ENCODE data around the gene CYP27A1.

CYP27A1 gene

DNA sequence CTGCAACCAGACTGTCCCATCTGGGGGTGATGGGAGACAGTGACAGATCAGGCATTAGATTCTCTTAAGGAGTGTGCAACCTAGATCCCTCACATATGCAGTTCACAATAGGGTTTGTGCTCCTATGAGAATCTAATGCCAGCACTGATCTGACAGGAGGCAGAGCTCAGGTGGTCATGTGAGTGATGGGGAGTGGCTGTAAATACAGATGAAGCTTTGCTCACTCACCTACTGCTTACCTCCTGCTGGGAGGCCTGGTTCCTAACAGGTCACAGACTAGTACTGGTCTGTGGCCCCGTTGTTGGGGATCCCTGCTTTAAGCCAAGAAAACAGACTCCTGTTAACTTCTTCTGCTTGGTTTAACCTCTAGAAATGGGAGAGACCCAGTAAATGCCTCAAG is 3.2 kb downstream of the CYP27A1 start:
- no peak overlapping the region for H3K4me3 ChIP-seq (ENCODE audit: low read depth, low read length)
- DNase-seq (ENCODE audit: low read depth), result no peak
- TF ChIP-seq, protein P1, sequence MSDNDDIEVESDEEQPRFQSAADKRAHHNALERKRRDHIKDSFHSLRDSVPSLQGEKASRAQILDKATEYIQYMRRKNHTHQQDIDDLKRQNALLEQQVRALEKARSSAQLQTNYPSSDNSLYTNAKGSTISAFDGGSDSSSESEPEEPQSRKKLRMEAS (IDR thresholded peaks at IDR 0.05; ENCODE audit: low read depth, low read length), result no peak
- no peak for TF ChIP-seq POLR2A (IDR thresholded peaks at IDR 0.05; ENCODE audit: extremely low read depth, insufficient read length)
- TF ChIP-seq, protein P2, sequence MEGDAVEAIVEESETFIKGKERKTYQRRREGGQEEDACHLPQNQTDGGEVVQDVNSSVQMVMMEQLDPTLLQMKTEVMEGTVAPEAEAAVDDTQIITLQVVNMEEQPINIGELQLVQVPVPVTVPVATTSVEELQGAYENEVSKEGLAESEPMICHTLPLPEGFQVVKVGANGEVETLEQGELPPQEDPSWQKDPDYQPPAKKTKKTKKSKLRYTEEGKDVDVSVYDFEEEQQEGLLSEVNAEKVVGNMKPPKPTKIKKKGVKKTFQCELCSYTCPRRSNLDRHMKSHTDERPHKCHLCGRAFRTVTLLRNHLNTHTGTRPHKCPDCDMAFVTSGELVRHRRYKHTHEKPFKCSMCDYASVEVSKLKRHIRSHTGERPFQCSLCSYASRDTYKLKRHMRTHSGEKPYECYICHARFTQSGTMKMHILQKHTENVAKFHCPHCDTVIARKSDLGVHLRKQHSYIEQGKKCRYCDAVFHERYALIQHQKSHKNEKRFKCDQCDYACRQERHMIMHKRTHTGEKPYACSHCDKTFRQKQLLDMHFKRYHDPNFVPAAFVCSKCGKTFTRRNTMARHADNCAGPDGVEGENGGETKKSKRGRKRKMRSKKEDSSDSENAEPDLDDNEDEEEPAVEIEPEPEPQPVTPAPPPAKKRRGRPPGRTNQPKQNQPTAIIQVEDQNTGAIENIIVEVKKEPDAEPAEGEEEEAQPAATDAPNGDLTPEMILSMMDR (IDR thresholded peaks at IDR 0.05; ENCODE audit: low read depth, low read length), result no peak
- no peak for TF ChIP-seq MYC (IDR thresholded peaks at IDR 0.05; ENCODE audit: low read depth, low read length)

DNA sequence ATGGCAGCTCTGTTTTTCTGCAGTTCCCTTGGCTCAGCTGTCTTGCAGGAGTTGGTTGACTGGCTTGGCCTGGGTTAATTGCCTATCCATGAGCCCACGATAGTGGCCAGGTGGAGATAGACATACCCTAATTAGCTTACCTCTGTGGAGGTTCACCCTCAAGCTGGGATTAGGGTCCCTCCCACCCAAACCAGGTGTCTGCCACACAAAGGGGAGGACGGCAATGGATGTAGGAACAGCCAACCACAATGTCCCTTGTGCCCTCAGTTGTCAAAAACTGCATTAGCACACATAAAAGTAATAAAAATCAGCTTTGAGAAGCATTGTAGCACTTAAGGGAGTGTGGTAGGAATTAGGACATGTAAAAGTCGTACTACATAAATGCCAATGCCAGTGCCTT is 4.2 kb downstream of the CYP27A1 start:
- TF ChIP-seq POLR2A (IDR thresholded peaks at IDR 0.05; ENCODE audit: extremely low read depth, insufficient read length), result no peak
- TF ChIP-seq, protein P1 (IDR thresholded peaks at IDR 0.05; ENCODE audit: low read depth, low read length), result no peak
- TF ChIP-seq MYC (IDR thresholded peaks at IDR 0.05; ENCODE audit: low read depth, low read length), result no peak
- TF ChIP-seq, protein P2 (IDR thresholded peaks at IDR 0.05; ENCODE audit: low read depth, low read length), result no peak
- no peak for DNase-seq (ENCODE audit: low read depth)
- H3K4me3 ChIP-seq (ENCODE audit: low read depth, low read length), result no peak overlapping the region

DNA sequence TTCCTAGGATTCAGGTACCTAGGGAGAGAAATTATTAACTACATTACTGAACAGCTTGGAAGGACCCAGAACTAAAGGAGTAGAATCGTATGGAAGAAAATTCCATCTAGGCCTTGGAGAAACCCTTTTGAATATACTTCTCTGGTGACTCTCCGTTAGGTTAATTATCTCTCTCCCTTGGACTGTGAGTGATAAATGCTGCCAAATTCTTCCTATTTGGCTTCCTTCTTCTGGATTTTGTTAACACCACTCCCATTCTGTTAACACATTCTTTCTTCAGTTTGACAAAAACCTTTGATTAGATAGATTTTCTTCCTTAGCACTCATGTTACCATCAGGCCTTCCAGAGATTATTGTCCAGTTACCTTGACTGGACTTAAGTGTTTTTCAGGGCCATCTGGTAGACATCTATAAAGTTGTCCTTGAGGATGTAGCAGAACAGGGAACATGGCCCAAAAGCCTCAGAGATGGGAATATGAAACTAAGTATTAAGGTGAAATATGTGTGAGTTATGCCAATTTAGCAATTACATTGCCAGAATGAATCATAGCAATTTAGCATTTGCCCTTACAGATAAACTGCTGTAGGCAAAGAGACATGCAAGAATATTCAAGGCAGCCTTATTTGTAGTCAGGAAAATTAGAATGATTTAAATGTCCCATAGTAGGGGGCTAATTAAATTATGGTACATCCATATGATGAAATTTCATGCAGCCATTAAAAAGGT is 6.7 kb downstream of the CYP27A1 start:
- no peak for DNase-seq (ENCODE audit: low read depth)
- TF ChIP-seq POLR2A (IDR thresholded peaks at IDR 0.05; ENCODE audit: extremely low read depth, insufficient read length) (no peak), MYC (IDR thresholded peaks at IDR 0.05; ENCODE audit: low read depth, low read length) (no peak)
- TF ChIP-seq, protein P2 (IDR thresholded peaks at IDR 0.05; ENCODE audit: low read depth, low read length), result no peak
- TF ChIP-seq, protein P1 (IDR thresholded peaks at IDR 0.05; ENCODE audit: low read depth, low read length), result no peak
- H3K4me3 ChIP-seq (ENCODE audit: low read depth, low read length), result no peak overlapping the region

DNA sequence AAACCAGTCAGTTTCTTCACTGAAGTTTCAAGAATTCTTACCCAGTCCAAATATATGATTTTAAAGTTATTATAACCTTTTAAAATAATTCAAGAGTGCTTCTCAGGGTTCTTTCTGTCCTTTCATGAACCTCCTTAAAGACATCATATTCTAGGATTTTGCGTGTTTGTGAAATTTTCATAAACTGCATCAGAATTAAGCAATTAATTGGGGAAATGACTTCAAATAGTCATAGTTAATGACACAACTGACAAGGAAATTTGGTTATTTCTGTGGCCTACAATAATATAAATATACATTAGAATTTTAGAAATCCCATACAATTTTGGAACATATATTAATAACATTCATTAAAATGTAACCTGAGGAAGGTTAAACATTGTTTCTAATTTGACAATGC is 10.5 kb downstream of the CYP27A1 start:
- DNase-seq (ENCODE audit: low read depth), result no peak
- no peak for TF ChIP-seq MYC (IDR thresholded peaks at IDR 0.05; ENCODE audit: low read depth, low read length)
- TF ChIP-seq, protein P2 (IDR thresholded peaks at IDR 0.05; ENCODE audit: low read depth, low read length), result no peak
- no peak for TF ChIP-seq POLR2A (IDR thresholded peaks at IDR 0.05; ENCODE audit: extremely low read depth, insufficient read length)
- TF ChIP-seq, protein P1 (IDR thresholded peaks at IDR 0.05; ENCODE audit: low read depth, low read length), result no peak

DNA sequence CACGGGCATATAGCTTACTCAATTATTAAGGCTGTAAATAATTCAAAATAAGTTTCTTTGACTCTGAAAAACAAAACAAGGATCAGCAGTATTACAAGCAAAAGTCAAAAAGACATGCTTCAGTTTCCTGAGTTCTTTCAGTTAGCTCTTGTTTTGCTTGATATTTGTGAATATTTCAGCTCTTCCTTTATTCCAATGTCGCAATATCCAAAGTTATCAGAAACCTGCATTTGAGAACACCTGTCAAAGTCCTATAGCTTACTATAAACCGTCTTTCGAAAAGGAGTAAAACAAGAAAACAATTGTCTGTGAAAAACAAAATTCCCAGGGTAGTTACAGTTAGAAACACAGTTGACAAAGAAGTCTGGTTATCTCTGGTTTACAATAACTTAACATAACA is 14.7 kb downstream of the CYP27A1 start:
- H3K4me3 ChIP-seq (ENCODE audit: low read depth, low read length), result no peak overlapping the region
- TF ChIP-seq MYC (IDR thresholded peaks at IDR 0.05; ENCODE audit: low read depth, low read length), result no peak

More for the DNA sequence above, 10.5 kb downstream of the CYP27A1 start:
- H3K4me3 ChIP-seq (ENCODE audit: low read depth, low read length), result no peak overlapping the region

DNA sequence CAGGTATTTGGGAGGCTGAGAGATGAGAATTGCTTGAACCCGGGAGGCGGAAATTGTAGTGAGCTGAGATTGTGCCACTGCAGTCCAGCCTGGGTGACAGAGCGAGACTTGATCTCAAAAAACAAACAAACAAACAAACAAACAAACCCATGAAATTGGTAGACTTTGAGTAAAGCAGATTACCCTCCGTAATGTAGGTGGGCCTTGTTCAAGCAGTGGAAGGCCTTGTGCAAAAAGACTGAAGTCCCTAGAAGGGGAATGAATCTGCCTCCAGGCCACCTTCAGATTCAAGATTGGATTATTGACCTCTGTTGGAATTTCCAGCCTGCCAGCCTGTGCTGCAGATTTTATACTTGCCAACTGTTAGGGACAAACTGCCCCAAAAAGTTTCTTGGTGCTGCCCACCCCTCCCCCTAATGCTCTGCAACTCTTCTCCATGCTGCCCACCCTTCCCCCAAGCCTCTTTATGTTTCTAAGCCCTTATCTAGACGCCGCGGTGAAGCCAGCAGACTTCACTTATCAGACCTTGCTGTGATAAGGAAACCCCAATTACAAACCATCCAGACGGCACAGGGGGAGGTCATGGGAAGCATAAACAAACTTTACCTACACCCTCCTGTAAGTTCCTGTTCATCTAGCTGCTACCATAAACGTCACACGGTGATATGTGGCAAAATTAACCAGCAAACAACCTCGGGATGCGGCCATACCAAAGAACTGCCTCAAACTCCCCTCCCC is 17.0 kb downstream of the CYP27A1 start:
- TF ChIP-seq, protein P2 (IDR thresholded peaks at IDR 0.05; ENCODE audit: low read depth, low read length), result no peak
- TF ChIP-seq MYC (IDR thresholded peaks at IDR 0.05; ENCODE audit: low read depth, low read length), result no peak
- no peak for TF ChIP-seq POLR2A (IDR thresholded peaks at IDR 0.05; ENCODE audit: extremely low read depth, insufficient read length)
- TF ChIP-seq, protein P1 (IDR thresholded peaks at IDR 0.05; ENCODE audit: low read depth, low read length), result no peak
- DNase-seq (ENCODE audit: low read depth), result no peak
- H3K4me3 ChIP-seq (ENCODE audit: low read depth, low read length), result no peak overlapping the region

More for the DNA sequence above, 14.7 kb downstream of the CYP27A1 start:
- DNase-seq (ENCODE audit: low read depth), result no peak

Measured in NB4 (cell line).